GM19023 (cell line): ENCODE results near the gene PCDH20.
"Not testable (repeated sequence)": the region's sequence is repeated elsewhere in the genome, so short reads cannot be mapped to it uniquely, and the experiment has no call there.

Experiments
- ATAC-seq: cut with Tn5 transposase; IDR thresholded peaks from one replicate; pipeline ENCODE4 v1.9.1; 2021; ENCODE audit warnings: mild to moderate bottlenecking, moderate library complexity; ENCODE audit not compliant: unreplicated experiment

Gene PCDH20, protein sequence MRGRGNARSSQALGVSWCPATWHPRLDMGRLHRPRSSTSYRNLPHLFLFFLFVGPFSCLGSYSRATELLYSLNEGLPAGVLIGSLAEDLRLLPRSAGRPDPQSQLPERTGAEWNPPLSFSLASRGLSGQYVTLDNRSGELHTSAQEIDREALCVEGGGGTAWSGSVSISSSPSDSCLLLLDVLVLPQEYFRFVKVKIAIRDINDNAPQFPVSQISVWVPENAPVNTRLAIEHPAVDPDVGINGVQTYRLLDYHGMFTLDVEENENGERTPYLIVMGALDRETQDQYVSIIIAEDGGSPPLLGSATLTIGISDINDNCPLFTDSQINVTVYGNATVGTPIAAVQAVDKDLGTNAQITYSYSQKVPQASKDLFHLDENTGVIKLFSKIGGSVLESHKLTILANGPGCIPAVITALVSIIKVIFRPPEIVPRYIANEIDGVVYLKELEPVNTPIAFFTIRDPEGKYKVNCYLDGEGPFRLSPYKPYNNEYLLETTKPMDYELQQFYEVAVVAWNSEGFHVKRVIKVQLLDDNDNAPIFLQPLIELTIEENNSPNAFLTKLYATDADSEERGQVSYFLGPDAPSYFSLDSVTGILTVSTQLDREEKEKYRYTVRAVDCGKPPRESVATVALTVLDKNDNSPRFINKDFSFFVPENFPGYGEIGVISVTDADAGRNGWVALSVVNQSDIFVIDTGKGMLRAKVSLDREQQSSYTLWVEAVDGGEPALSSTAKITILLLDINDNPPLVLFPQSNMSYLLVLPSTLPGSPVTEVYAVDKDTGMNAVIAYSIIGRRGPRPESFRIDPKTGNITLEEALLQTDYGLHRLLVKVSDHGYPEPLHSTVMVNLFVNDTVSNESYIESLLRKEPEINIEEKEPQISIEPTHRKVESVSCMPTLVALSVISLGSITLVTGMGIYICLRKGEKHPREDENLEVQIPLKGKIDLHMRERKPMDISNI

DNA sequence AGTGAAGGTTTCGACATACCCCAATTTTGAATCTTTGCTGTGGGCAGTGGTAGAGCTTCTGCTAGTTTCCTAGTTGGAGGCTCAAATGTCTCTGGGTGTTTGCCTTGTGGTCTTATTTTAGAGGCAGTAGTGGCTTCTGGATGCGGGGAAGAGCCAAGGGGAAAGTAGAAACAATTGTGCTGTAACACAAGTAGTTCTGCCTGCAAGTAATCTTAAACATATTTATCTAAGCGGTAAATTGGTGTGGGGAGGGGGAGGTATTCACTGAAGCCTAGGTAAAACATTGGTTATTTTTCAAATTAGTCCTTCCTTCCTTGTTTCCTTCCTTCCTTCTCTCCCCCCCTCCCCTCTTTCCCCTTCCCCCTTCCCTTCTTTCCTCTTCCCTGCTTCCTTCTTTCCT lies at the start of gene PCDH20:
Gene PCDH20, minus strand, starts transcription at position 101 of the 400 bp plus-strand sequence. CDS start 691 bp downstream, outside the sequence.
- no peak for ATAC-seq

DNA sequence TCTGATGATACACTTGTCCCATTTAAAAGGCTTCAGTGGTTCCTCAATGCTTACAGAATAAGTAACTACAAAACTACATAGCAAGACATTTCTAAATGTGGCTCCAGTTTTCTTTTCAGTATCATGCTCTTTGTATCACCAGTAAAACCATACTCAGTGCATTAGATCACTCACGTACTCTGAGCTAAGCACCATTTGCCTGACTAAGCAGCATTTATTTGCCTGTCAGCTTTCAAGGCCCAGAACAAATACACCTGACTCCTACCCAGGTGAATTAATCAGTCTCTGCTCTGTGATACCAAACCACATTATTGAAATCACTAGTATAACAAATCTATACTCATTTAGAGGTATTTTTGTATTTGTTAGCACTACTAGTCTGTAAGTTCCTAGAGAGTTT lies 47.4 kb upstream of the PCDH20 start:
- no peak for ATAC-seq

DNA sequence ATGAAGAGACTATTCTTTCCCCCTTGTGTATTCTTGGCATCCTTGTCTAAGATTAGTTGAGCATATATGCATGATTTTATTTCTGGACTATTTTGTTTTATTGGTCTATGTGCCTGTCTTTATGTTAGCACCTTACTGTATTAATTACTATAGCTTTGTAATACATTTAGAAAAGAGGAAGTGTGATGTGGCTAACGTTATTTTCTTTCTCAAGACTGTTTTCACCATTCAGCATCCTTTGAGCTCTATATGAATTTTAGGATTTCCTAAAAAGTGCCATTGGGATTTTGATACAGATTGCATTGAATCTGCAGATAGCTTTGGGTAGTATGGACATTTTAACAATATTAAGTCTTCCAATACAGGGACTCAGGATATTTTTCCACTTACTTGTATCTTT lies 37.5 kb upstream of the PCDH20 start:
- no peak for ATAC-seq

DNA sequence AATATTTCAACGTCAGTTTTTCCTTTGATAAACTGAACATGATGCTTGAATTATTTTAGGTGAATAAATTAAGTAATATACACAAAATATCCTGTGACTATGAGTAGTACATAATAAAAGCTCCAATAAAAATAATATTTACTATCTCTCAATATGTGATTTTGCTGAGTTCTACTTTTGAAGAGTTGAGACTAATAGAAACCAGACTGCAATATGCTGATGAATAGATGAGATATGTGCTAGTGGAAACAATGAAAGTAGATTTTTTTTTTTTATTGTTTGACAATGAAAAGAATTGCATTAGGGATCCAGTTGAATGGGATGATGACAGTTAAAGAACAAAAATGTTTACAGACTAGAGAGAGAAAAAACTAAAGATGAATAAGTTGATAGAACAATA lies 16.4 kb upstream of the PCDH20 start:
- no peak for ATAC-seq

DNA sequence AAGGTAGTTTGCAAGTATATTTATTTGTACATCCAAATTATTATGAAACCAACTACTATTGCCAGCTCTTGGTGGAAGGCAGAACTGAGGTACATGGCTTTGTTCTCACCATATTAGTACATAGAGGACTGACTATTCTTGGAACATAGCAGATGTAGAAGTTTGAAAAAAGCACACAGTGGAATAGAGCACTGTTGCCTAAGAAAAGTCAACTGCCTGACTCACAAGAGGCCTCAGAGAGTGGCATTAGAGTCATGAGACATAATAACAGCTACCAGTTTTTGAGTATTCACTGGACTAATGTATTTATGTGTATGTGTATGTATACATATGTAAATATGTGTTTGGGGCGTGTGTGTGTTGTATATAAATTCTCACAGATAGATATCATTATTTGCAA lies 8.3 kb upstream of the PCDH20 start:
- ATAC-seq, result no peak

DNA sequence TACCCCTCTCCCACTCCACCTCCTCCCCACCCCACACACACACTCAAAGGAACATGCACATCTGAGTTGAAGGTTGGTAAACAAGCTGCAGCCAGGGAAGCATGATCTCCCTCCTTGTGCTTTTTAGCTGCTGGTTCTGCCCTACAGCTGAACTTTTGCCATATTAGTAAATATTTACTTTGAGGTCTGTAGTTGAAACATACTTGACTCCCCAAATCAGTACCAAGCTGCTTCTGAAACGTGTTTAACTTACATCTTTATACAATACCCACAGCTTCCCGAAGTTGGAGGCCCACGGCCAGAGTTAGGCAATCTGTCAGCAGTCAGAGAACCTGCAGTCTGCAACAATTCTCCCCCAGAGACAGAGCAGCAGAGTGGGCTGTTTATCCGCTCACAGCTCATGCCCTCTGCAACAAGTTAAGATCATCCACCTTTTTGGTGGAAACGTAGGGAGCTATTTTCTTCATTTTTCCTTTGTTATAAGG lies 1.5 kb upstream of the PCDH20 start:
- ATAC-seq, result no peak

DNA sequence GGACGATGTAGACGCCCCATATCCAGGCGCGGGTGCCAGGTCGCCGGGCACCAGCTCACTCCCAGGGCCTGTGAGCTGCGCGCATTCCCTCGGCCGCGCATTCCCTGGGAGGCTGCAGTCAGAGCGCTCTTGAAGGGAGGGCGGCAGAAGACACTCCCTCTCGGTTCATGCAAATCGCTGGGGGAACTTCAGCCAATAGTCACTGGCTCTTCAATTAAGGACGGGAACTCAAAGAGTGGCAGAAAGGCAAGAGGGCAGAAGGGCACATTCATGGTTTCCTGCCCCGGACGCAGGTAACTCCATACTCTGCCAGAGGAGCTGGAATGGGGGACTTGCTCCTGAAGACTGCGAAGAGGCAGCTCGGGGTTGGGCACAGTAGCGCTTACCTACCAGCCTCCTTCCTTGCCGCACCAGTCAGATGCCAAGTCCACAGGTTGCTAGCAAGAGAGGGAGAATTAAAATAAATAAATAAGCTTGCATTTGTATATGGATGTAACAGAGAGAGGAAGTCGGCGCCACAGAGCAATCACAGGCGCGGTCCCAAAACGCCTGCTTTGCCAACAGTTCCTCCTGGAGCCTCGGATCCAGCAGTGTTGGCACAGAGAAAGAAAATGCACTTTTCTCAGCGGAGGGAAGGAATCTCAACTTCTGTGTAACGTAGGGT lies 459 bp downstream of the PCDH20 start:
- ATAC-seq, result no peak

DNA sequence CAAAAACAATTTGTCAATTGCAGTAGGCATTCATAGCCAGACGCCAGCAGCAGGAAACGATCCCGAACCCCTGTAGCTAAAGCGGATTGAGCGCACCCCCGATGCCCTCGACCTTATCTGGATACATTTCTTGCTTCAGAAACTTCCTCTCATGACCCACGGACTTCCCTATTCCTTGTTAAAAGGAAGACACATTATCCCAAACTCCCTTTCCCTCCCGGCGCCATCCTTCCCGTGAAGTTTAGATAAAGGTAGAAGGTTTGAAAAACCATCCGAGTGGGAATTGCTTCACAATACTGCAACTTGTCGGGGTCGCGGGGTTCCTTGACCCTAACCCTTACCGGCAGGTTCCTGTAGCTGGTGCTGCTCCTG lies 977 bp downstream of the PCDH20 start:
- ATAC-seq, result no peak

DNA sequence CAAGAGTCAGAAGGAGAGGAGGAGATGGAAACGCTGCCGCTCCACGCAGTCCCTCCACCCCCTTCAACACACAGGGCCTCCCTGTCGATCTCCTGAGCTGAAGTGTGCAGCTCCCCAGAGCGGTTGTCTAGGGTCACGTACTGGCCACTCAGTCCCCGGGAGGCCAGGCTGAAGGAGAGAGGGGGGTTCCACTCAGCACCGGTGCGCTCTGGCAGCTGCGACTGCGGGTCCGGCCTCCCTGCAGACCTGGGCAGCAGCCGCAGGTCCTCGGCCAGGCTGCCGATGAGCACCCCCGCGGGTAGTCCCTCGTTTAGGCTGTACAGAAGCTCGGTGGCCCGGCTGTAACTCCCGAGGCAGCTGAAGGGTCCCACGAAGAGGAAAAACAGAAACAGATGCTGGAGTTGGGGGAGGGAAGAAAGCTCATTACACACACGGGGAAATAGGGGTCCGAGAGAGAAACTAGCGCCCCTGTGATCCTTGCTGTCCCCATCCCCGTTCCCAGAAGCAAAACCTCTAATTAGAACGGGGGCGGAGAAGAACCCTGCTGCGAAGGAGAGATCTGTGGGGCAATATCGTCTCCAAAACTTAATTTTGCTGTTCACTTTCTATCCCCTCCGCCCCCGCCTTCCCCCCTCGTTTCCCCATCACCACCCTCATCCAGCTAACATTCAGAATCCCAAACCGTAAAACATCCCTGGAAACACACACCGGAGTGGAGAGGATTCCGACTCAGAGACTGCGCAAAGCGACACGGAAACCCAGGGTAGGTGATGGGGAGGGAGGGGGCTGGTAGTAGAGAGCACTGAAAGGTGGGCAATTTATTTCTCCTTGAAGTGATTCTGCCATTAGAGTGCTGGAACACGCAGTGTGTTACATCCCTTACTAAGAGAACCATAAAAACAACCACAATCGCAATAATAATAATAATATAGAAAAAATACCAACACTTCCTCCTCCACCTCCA lies 1.8 kb downstream of the PCDH20 start:
- no peak for ATAC-seq

DNA sequence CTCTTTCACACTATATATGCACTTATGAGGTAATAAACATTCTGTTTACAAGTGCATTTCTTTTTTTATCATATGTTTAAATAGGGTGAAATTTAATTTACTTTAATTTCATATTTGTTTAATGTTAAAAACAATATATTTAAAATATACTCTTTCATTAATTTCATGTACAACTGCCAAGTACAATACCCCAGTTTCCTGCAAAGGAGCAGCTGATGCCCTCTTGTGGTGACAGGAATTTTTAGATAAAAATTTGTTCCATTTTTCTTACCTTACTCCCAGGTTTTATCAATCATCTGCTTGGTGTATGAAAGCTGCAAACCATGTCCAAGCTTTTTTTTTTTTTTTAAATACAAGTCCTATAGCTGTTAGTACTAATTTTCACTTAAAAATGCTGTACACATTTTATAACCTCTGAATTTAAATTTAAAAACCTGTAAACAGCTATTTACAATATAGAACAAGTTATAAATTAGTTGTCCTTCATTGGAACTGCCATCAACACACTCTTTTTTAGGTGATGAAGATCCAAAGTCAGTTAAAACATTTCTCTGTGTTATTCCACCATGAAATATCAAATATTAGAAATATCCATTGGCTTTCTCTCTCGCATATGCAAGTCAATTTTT lies 4.9 kb downstream of the PCDH20 start:
- ATAC-seq, result no peak

DNA sequence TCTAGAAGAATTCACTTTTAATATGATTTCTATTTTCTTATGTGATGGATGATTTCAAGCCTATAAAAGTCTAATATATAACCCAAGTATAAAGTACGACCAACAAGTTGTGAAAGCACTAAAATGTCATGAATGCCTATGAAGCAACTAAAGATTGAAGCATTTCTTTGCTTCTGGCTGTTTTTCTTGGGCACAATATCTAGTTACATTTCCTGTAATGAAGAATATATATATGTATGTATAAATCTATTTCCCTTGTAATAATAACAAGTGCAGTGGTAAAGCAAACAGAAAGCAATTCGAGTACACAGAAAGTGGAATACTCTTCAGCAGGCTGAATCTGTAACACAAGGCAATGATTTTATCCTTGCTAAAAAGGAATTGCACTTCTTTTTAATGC lies 5.4 kb downstream of the PCDH20 start:
- ATAC-seq, result no peak

DNA sequence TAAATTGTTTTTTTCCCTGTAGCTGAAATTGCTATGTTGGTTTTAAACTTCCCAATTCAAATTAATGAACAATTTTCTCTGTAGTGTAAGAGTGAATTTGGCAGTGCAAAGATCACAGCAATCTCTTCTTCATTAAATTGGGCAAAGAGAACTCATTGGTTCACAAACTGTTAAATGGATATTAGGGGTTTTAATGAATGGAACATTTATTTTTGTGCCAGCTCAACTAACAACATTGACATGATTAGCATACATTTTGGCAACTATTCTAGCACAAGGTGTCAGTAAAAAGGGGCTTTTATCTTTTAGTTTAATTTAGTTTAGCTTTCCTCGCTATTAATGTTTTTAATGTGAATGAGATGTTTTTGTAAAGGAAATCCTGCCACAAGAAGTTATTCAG lies 7.1 kb downstream of the PCDH20 start:
- no peak for ATAC-seq

DNA sequence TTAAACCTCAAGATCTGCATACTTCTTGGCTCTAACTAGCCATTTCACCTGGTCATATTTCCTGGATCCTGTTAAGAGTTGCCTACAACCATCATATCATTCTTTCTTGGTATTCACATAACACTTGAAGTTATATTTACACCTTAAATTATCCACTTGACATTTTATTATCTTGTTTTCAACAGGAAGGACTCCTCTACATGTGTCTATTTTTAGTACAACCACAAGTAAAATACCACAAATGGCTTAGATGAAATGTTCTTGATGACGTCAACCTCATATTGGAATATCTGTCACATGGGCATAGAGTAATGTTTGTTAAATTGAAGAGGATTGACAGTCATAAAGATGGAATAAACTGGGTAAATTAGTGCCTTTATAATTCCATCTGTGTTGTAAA lies 9.4 kb downstream of the PCDH20 start:
- ATAC-seq, result no peak

DNA sequence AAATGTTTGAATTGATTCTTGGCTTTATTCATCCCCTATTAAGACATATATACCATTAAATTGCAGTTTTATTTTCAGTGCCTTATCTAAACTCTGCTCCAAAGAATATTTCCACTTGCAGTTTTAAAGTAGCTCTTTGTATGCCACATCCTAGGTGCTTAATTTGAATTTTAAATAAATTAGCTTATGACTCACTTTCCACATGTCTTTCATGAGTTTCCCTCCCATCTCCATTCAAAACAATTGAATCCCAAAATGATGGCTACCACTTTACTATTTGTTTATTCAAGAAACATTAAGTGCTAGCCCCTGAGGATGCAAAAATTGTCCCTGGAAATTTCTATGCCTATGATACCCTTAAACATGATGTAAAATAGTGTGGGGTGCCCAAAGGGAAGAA lies 19.5 kb downstream of the PCDH20 start:
- no peak for ATAC-seq

DNA sequence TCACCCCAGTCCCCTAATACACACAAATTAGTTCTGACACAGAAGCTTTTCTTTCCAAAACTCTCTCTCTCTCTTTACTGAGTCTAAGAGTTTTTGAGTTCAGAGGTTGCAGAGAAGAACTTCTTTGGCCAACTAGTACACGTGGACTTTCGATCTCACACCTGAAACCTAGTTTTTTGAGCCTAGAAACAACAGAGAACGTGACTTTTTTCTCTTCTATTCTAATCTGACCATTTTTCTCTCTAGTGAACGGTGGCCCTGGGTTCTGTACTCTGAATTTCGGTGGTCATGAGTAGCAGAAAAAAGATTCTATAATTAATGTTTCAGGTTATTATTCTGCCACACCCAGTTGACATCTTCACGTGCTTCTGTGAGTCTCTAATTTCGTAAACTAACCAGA lies 24.2 kb downstream of the PCDH20 start:
- no peak for ATAC-seq

DNA sequence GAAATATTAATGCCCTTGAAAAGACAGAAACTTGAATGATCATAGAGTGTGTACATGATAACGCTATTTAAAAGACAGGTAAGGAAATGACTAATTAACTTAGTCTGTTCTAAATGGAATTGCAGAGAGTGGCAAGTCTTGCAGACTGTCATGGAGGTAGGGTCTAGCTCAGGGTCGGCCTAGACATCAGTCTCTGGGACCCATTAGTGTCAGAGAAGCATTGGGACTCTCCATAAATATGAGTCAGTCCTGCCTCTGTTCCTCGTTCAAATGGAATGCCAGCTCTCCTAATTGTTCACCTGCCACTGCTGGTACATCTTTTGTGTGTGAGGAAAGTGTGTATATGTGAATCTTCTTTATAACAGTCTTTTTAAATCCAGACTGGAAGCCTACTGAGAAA lies 28.0 kb downstream of the PCDH20 start:
- no peak for ATAC-seq

DNA sequence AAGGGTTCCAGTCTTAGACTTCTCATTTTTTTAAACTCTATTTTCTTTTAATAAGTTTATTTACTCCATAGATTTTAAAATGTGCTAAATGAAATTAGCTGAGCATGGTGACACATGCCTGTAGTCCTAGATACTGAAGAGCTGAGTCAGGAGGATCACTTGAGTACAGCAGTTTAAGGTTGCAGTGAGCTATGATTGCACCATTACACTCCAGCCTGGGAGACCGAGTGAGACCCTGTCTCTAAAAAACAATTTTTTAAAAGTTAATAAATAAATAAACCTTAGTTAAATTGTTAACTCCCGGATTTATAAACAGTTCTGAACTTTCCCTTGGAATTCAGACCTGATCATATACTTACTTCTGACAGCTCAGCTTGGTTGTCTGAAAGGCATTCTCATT lies 32.5 kb downstream of the PCDH20 start:
- ATAC-seq, result no peak

DNA sequence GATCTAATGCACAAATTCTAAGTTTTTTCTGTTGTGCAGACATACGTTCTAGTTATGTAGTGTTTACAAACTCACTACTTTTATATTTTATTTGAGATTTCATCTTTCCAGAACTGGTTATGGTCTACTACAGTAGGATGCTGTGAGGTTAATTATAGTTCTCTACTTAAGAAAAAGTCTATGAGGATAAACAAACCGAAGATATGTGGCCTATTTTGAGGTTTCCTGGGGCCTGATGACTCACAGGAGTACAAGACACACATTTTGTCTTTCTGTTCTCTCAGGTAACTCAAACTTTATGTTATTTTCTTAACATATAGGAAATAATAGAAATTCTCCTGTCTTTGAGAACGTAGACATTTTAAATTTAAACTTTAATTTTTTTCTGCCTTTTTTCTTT lies 45.1 kb downstream of the PCDH20 start:
- no peak for ATAC-seq

DNA sequence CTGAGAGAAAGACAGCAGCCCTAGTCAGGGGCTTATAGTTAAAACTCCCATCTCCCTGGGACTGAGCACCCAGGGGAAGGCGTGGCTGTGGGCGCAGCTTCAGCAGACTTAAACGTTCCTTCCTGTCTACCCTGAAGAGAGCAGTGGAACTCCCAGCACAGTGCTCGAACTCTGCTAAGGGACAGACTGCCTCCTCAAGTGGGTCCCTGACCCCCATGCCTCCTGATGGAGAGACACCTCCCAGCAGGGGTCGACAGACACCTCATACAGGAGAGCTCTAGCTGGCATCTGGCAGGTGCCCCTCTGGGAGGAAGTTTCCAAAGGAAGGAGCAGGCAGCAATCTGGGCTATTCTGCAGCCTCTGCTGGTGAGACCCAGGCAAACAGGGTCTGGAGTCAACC lies 51.0 kb downstream of the PCDH20 start:
- not testable (repeated sequence) for ATAC-seq

DNA sequence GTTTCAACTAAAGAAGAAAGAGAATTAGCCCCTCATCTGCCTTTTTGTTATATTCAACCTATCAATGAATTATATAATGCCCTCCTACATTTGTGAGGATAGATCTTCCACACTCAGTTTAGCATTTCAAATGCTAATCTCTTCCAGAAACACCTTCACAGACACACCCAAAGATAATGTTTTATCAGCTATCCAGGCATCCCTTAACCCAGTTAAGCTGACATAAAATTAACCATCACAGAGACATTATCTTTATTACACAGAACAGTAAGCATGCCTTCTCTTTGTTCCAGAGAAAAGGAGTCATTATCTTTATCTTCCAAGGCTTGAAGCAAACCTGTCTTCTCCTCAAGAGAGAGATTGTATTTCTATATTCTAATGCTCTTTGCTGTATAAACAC lies 53.1 kb downstream of the PCDH20 start:
- no peak for ATAC-seq
